Activated CD4-positive, alpha-beta T cell treated with anti-CD3 and anti-CD28 coated beads, Interleukin-2, Interleukin-4, amounts not matched to agents 100 ng/mL and 50 ng/mL, durations not matched to agents 16 hours and 8 hours (primary cell): ENCODE measurements around the gene MUSK.
"Not testable (repeated sequence)": the region's sequence is repeated elsewhere in the genome, so short reads cannot be mapped to it uniquely, and the experiment has no call there.

Experiments
- DNase-seq: peaks from one replicate; pipeline ENCODE4 v3.0.0-alpha.2; 2020; ENCODE audit warnings: low spot score

The MUSK gene

GRCh38 chr9:110810262-110810976, 141.8 kb downstream of the MUSK start:
- DNase-seq: no peak

- no peak for DNase-seq
Observed at GRCh38 chr9:110812886-110813285, 144.3 kb downstream of the MUSK start.

- DNase-seq: no peak
Observed at GRCh38 chr9:110814159-110814558, 145.6 kb downstream of the MUSK start.

- no peak for DNase-seq
Observed at GRCh38 chr9:110815361-110815760, 146.8 kb downstream of the MUSK start.

GRCh38 chr9:110820381-110820780, 151.8 kb downstream of the MUSK start:
- no peak for DNase-seq

- DNase-seq: no peak
Observed at GRCh38 chr9:110821064-110821463, 152.5 kb downstream of the MUSK start.

GRCh38 chr9:110825129-110825528, 156.5 kb downstream of the MUSK start:
- DNase-seq: not testable (repeated sequence)

GRCh38 chr9:110825950-110826349, 157.4 kb downstream of the MUSK start:
- no peak for DNase-seq

GRCh38 chr9:110826400-110826799, 157.8 kb downstream of the MUSK start:
- DNase-seq: not testable (repeated sequence)

GRCh38 chr9:110828264-110828663, 159.7 kb downstream of the MUSK start:
- DNase-seq: no peak

GRCh38 chr9:110830495-110830894, 161.9 kb downstream of the MUSK start:
- no peak for DNase-seq

- no peak for DNase-seq
Observed at GRCh38 chr9:110832926-110833325, 164.3 kb downstream of the MUSK start.

- DNase-seq: no peak
Observed at GRCh38 chr9:110835404-110835803, 166.8 kb downstream of the MUSK start.

- no peak for DNase-seq
Observed at GRCh38 chr9:110835859-110836271, 167.3 kb downstream of the MUSK start.

- DNase-seq: no peak
Observed at GRCh38 chr9:110837401-110838005, 168.9 kb downstream of the MUSK start.

- no peak for DNase-seq
Observed at GRCh38 chr9:110842169-110842568, 173.6 kb downstream of the MUSK start.

- no peak for DNase-seq
Observed at GRCh38 chr9:110842986-110843385, 174.4 kb downstream of the MUSK start.

GRCh38 chr9:110844121-110844520, 175.5 kb downstream of the MUSK start:
- no peak for DNase-seq

GRCh38 chr9:110846215-110846614, 177.6 kb downstream of the MUSK start:
- DNase-seq: no peak

- DNase-seq: no peak
Observed at GRCh38 chr9:110847671-110848070, 179.1 kb downstream of the MUSK start.

GRCh38 chr9:110850401-110851135, 182.0 kb downstream of the MUSK start:
- no peak for DNase-seq
